Ishikawa (cell line): Measurements from ENCODE around the gene TNIK.

Source experiments
- CEBPB ChIP-seq: IDR thresholded peaks from 2 replicates; pipeline ENCODE4 v1.6.1; 2012
- CREB1 ChIP-seq: IDR thresholded peaks from 2 replicates; pipeline ENCODE4 v1.6.1; 2012; ENCODE audit warnings: low read depth
- EP300 ChIP-seq: IDR thresholded peaks from 2 replicates; pipeline ENCODE4 v1.6.1; 2012; ENCODE audit warnings: borderline replicate concordance
- NFIC ChIP-seq: IDR thresholded peaks from 2 replicates; pipeline ENCODE4 v1.6.1; 2012
- RAD21 ChIP-seq: IDR thresholded peaks from 2 replicates; pipeline ENCODE4 v1.6.1; 2012; ENCODE audit warnings: low read depth
- TAF1 ChIP-seq: IDR thresholded peaks from 2 replicates; pipeline ENCODE4 v1.6.1; 2012; ENCODE audit warnings: low read depth, mild to moderate bottlenecking
- TCF12 ChIP-seq: IDR thresholded peaks from 2 replicates; pipeline ENCODE4 v1.6.1; 2012; ENCODE audit warnings: low read depth
- TEAD4 ChIP-seq: IDR thresholded peaks from 2 replicates; pipeline ENCODE4 v1.6.1; 2012
- ZBTB7A ChIP-seq: IDR thresholded peaks from 2 replicates; pipeline ENCODE4 v1.6.1; 2012; ENCODE audit warnings: low read depth
- TF ChIP-seq, protein P1 (sequence below): IDR thresholded peaks from 2 replicates; pipeline ENCODE4 v1.6.1; 2012

DNA sequence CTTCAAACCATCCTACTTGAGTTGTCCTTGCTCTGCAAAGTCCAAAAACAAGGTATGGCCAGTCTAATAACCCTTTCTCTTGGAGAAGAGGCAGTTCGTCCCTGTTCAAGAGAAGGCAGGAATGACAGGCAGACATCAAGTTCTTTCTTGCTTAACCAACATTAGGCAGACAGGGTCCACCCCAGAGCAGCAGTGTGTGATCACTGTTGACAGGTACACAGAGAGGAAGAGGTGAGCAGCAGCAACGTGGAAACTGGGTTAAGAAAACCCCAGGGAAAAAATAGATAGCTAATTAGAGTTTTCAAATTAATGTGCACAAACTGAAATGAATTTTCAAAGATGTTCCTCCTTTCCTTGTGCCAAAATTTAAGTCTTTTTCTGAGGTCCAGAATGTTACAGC, 48.2 kb downstream of the TNIK start:
- TF ChIP-seq EP300 (no peak), CREB1 (no peak), RAD21 (no peak), TCF12 (no peak), ZBTB7A (no peak), TAF1 (no peak), NFIC (no peak), CEBPB (no peak), TEAD4 (no peak)
- TF ChIP-seq, protein P1, sequence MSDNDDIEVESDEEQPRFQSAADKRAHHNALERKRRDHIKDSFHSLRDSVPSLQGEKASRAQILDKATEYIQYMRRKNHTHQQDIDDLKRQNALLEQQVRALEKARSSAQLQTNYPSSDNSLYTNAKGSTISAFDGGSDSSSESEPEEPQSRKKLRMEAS: no peak
